Naive B cell (primary cell): ENCODE measurements around the gene TMEM109. TPM values are rescaled to one million over a fixed set of nuclear protein-coding genes. Genes with fewer than 3 reads are reported as not detected.

ENCODE experiments used
- ATAC-seq, 2 donors: fragments of 150-1000 bp; cut with Tn5 transposase; 2 replicates each; pipeline ENCODE4 v1.10.0; 2021; ENCODE audit warnings: low read depth in 2 of 2, mild to moderate bottlenecking in 2 of 2, moderate library complexity in 2 of 2
- DNase-seq: peaks from one replicate; pipeline ENCODE4 v3.0.0; 2022
- H3K27ac Mint-ChIP-seq, 6 donors: one replicate each; pipeline ENCODE4 v1.8.0; 2020 to 2022; ENCODE audit warnings: mild to moderate bottlenecking in 6 of 6, mixed read lengths in 6 of 6, moderate library complexity in 5 of 6, inconsistent platforms in 2 of 6
- H3K27me3 Mint-ChIP-seq, 3 donors: one replicate each; pipeline ENCODE4 v1.8.0; 2021 to 2022; ENCODE audit warnings: mixed read lengths in 3 of 3, mild to moderate bottlenecking in 1 of 3
- H3K36me3 Mint-ChIP-seq, 2 donors: one replicate each; pipeline ENCODE4 v1.8.0; 2020 to 2022; ENCODE audit warnings: mixed read lengths in 2 of 2, inconsistent platforms in 1 of 2, mild to moderate bottlenecking in 1 of 2
- H3K4me1 Mint-ChIP-seq, 3 donors: one replicate each; pipeline ENCODE4 v1.8.0; 2020 to 2022; ENCODE audit warnings: mixed read lengths in 3 of 3, inconsistent platforms in 1 of 3, mild to moderate bottlenecking in 1 of 3, moderate library complexity in 1 of 3
- H3K4me3 Mint-ChIP-seq, 8 donors: one replicate each; pipeline ENCODE4 v1.8.0; 2020 to 2022; ENCODE audit warnings: mild to moderate bottlenecking in 8 of 8, mixed read lengths in 8 of 8, moderate library complexity in 8 of 8, inconsistent platforms in 2 of 8
- H3K9me3 Mint-ChIP-seq, 7 donors: one replicate each; pipeline ENCODE4 v1.8.0; 2020 to 2022; ENCODE audit warnings: mixed read lengths in 7 of 7, mild to moderate bottlenecking in 5 of 7, inconsistent platforms in 2 of 7, moderate library complexity in 1 of 7
- polyA plus RNA-seq, 6 donors: library from polyadenylated mRNA; unstranded; fragments of 300-500 nt; fragmentation: Illumina TruSeq; gene quantifications; one replicate each; pipeline ENCODE4 v1.2.3, GENCODE V29; 2021; ENCODE audit warnings: low read depth in 6 of 6

Gene TMEM109
- polyA plus RNA-seq, 6 donors from 2014 or later: 286 to 521 (median 315) TPM

DNA sequence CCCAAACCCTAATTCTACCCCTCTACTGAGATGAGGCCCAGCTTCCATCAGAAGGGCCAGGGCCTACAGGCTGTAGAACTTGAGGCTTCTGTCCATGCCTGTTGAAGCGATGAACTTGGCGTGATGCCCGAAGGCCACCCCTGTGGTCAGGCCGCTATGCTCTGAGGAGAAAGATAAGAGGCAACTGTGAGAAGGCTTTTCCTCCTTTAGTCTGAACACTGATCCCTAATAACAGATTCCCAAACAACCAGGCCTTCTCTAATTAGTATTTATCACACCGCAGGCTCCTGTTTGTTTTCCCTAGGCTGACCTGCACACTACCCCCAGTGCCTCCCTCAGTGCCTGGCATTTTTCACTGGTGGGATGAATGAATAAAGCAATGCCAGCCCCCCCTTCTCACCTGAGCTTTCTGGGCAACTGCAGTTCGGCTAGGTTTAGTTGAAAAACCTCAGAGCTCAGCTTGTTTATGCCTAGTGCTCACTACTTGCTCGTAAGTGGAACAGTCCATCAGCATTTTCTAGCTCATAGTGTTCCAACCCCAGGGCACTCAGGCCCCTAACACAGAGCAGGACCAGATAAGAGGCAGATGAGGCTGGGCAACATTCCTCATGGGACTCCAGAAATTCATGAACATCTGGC is 22.7 kb upstream of the TMEM109 start:
- DNase-seq (no peak), ATAC-seq (no peak)
- Mint-ChIP-seq H3K4me1 (peaks cover 0 to 4% (median 0%) of the 10 kb centered on the region in 3 donors), H3K4me3 (no peak overlapping the region), H3K9me3 (no peaks in the 10 kb centered on the region), H3K36me3 (peaks cover 13 to 18% of the 10 kb centered on the region in 2 donors), H3K27ac (no peak overlapping the region), H3K27me3 (no peaks in the 10 kb centered on the region)

DNA sequence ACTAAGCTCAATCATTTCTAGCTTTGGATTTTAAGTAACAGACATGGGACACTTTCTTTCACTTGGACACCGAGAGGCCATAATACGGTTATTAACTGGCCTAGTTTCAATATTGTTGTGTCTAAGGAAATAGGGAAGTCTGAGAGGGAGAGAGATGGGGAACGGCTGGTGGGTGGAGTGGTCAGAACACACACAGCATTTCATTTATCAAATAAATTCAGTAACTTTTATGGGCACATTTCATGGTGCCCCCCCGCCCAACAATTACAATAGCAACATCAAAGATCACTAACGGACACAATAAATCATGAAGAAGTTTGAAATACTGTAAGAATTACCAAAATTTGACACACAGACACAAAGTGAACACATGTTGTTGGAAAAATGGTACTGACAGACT is 18.3 kb upstream of the TMEM109 start:
- ATAC-seq (no peak), DNase-seq (no peak)
- H3K4me3 Mint-ChIP-seq: no peak overlapping the region
- H3K4me1 Mint-ChIP-seq: peaks cover 5 to 7% (median 6%) of the 10 kb centered on the region in 3 donors
- no peaks in the 10 kb centered on the region for H3K9me3 Mint-ChIP-seq
- H3K27me3 Mint-ChIP-seq: no peaks in the 10 kb centered on the region
- peak overlapping the region in 1 of 6 donors; percentile 41 for H3K27ac Mint-ChIP-seq
- peaks cover 25 to 27% of the 10 kb centered on the region in 2 donors for H3K36me3 Mint-ChIP-seq

- DNase-seq (no peak), ATAC-seq (no peak)
- H3K9me3 Mint-ChIP-seq: no peaks in the 10 kb centered on the region
- H3K27ac Mint-ChIP-seq: peak overlapping the region in 3 of 6 donors; percentile 42 to 94 (median 50)
- H3K27me3 Mint-ChIP-seq: no peaks in the 10 kb centered on the region
- H3K4me1 Mint-ChIP-seq: peaks cover 5 to 7% (median 6%) of the 10 kb centered on the region in 3 donors
- peak overlapping the region in 1 of 8 donors; percentile 9 for H3K4me3 Mint-ChIP-seq
- H3K36me3 Mint-ChIP-seq: peaks cover 26 to 28% of the 10 kb centered on the region in 2 donors
These were observed 16.5 kb upstream of the TMEM109 start for GRCh38 chr11:60897496-60897895.

- no peaks in the 10 kb centered on the region for H3K27me3 Mint-ChIP-seq
- H3K36me3 Mint-ChIP-seq: peaks cover 24 to 28% of the 10 kb centered on the region in 2 donors
- no peak overlapping the region for H3K27ac Mint-ChIP-seq
- peak; percentile 92 to 96 for ATAC-seq
- H3K4me3 Mint-ChIP-seq: peak overlapping the region in 2 of 8 donors; percentile 47 to 50
- peaks cover 14 to 20% (median 16%) of the 10 kb centered on the region in 3 donors for H3K4me1 Mint-ChIP-seq
- peak; percentile 46 for DNase-seq
- no peaks in the 10 kb centered on the region for H3K9me3 Mint-ChIP-seq
These were observed 14.7 kb upstream of the TMEM109 start for GRCh38 chr11:60899046-60899936.

- ATAC-seq: no peak
- peaks cover 24% of the 10 kb centered on the region in 2 donors for H3K36me3 Mint-ChIP-seq
These were observed 14.0 kb upstream of the TMEM109 start for GRCh38 chr11:60899977-60900376.

DNA sequence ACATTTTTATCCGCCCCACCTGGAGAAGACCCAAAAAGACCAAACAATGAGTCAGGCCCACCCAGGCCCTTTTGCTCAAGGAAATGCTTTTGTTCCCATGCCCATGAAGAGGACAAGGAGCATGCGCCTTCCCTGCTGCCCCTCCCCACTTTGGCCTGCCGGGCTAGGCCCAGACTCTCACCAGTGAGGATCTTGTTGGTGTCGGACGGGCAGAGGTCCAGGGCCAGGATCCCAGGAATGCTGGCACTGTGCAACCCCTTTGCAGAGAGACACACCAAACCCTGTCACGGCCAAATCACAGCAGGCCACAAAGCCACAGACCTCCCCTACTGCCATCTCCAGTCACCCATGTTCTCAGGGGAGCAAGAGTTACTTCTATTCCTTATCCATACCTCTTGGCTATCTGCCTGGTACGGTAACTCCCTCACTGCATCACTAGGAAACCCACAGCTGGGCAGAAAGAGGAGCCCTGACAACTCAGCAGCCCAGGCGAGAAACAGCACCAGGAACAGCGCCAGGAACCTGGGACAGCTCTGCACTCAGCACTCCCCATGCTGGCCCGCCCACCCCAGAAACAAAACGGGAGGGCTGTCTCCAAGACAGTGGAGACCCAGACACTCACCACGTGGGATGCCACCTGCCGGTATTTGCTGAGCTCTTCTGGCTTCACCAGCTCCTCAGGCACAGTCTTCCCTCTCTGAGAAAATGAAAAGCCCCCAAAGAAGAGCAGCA is 13.1 kb upstream of the TMEM109 start:
- ATAC-seq: no peak
- H3K36me3 Mint-ChIP-seq: peaks cover 16 to 24% of the 10 kb centered on the region in 2 donors

More at GRCh38 chr11:60899977-60900376, 14.0 kb upstream of the TMEM109 start:
- DNase-seq: no peak
- Mint-ChIP-seq H3K9me3 (no peaks in the 10 kb centered on the region), H3K4me3 (peak overlapping the region in 1 of 8 donors; percentile 53), H3K27me3 (no peaks in the 10 kb centered on the region), H3K27ac (no peak overlapping the region), H3K4me1 (peaks cover 19 to 23% (median 22%) of the 10 kb centered on the region in 3 donors)

DNA sequence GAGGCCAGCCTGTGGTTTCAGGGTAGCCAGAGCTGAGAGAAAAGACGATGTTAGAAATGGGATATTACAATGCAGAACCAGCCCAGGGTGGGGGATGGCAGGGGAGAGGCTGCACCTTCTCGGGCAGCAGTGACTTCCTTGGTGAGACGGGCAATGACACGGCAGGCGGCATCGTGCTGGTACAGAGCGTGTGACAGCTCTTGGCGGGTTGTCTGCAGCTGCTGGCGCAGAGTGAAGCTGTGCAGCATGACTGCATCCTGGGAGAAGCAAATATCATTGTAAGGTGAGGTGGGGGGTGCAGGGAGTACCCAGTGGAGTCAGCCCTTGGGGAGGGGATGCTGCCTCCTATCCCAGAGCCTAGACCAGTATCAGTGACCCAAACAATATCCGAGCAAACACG is 11.3 kb upstream of the TMEM109 start:
- Mint-ChIP-seq H3K36me3 (peaks cover 13 to 18% of the 10 kb centered on the region in 2 donors), H3K4me1 (peaks cover 36 to 46% (median 45%) of the 10 kb centered on the region in 3 donors), H3K9me3 (no peaks in the 10 kb centered on the region), H3K27me3 (no peaks in the 10 kb centered on the region), H3K27ac (no peak overlapping the region), H3K4me3 (peak overlapping the region in 1 of 8 donors; percentile 47)
- DNase-seq: no peak
- no peak for ATAC-seq

More for the DNA sequence above, 13.1 kb upstream of the TMEM109 start:
- no peaks in the 10 kb centered on the region for H3K9me3 Mint-ChIP-seq
- no peak overlapping the region for H3K27ac Mint-ChIP-seq
- H3K27me3 Mint-ChIP-seq: no peaks in the 10 kb centered on the region
- DNase-seq: no peak
- peaks cover 28 to 31% (median 31%) of the 10 kb centered on the region in 3 donors for H3K4me1 Mint-ChIP-seq
- peak overlapping the region in 1 of 8 donors; percentile 53 for H3K4me3 Mint-ChIP-seq

DNA sequence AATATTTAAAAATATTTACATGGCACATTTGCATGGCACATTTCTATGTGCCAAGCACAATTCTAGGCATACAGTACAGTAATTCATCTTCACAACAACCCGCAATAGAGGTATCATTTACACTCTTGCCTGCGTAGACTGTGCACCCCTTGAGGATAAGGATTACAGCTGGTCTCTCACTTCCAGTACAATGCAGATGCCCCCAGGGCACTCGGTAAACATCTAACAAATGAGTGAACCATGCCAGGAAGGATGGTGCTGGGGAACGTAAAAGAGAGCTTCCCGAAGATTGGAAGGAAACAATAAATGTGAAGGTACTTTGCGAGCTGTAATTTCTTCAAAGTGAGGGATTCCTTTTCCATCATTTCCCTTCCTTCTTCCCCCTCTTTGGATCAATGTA is 8.9 kb upstream of the TMEM109 start:
- DNase-seq (no peak), ATAC-seq (no peak)
- Mint-ChIP-seq H3K36me3 (peaks cover 4 to 7% of the 10 kb centered on the region in 2 donors), H3K4me3 (peak overlapping the region; percentile 91 to 98 (median 95)), H3K27me3 (no peaks in the 10 kb centered on the region), H3K4me1 (peaks cover 52 to 64% (median 63%) of the 10 kb centered on the region in 3 donors), H3K27ac (peak overlapping the region; percentile 50 to 93 (median 76)), H3K9me3 (peaks cover 0 to 2% (median 0%) of the 10 kb centered on the region in 7 donors)

- ATAC-seq: no peak
- Mint-ChIP-seq H3K36me3 (peaks cover 4 to 7% of the 10 kb centered on the region in 2 donors), H3K4me1 (peaks cover 58 to 70% (median 69%) of the 10 kb centered on the region in 3 donors), H3K9me3 (peaks cover 0 to 2% (median 0%) of the 10 kb centered on the region in 7 donors), H3K4me3 (peak overlapping the region; percentile 91 to 98 (median 95)), H3K27me3 (no peaks in the 10 kb centered on the region), H3K27ac (peak overlapping the region; percentile 47 to 93 (median 76))
- DNase-seq: no peak
These were observed 8.3 kb upstream of the TMEM109 start for GRCh38 chr11:60905551-60906113.

- Mint-ChIP-seq H3K9me3 (peaks cover 0 to 2% (median 0%) of the 10 kb centered on the region in 7 donors), H3K36me3 (peaks cover 4 to 7% of the 10 kb centered on the region in 2 donors), H3K4me3 (peak within 1 kb of the TSS; percentile 91 to 98 (median 95)), H3K27me3 (no peaks in the 10 kb centered on the region), H3K27ac (peak within 1 kb of the TSS; percentile 91 to 99 (median 97)), H3K4me1 (peaks cover 62 to 76% (median 76%) of the 10 kb centered on the region in 3 donors)
- peak; percentile 98 for DNase-seq
- peak; percentile 86 for ATAC-seq
These were observed 7.6 kb upstream of the TMEM109 start, which contains the start of gene PRPF19 for GRCh38 chr11:60906132-60906972. Gene PRPF19, minus strand, starts transcription at chr11:60906585. Its CDS starts 203 bp downstream, at chr11:60906382.

DNA sequence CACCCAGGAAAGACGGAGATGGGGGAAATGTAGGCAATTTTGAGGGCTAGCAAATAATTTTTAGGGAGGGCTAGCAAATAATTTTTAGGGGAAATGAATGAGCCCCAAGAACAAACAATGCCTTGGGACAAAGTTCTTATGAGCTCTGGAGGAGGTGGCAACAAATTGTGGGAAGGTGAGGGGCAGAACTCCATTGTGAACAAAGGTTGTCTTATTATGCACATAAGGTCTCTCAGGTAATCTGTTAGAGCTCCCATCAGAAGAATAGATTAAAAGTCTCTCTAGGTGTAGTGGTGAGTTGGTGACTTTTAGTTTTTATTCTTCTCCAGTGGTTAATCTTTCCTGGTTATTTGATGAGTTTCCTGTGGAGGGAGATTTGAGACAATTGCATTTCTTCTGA is 5.2 kb upstream of the TMEM109 start:
- Mint-ChIP-seq H3K27ac (peak overlapping the region; percentile 6 to 96 (median 64)), H3K4me3 (peak overlapping the region in 3 of 8 donors; percentile 16 to 96 (median 46)), H3K9me3 (peaks cover 0 to 2% (median 0%) of the 10 kb centered on the region in 7 donors), H3K4me1 (peaks cover 64 to 91% (median 79%) of the 10 kb centered on the region in 3 donors), H3K27me3 (no peaks in the 10 kb centered on the region), H3K36me3 (no peaks in the 10 kb centered on the region)
- DNase-seq (no peak), ATAC-seq (no peak)
